Lung (tissue), 12 donors: Measurements from ENCODE around the gene NTRK2. TPM values are rescaled to one million over a fixed set of nuclear protein-coding genes. Genes with fewer than 3 reads are reported as not detected.
A peak's percentile ranks its signal among the peaks of the same experiment; 100 is the strongest.

ENCODE experiments used
- ATAC-seq: fragments of 200-7000 bp; cut with Tn5 transposase; one replicate; pipeline ENCODE4 v1.9.1; 2020; ENCODE audit warnings: moderate number of reproducible peaks; ENCODE audit not compliant: insufficient read depth, low FRiP score
- DNase-seq, 3 donors: peaks; one replicate each; pipeline ENCODE4 v3.0.0-alpha.2; 2013 to 2017
- H3K27ac ChIP-seq, 2 donors: one replicate each; pipeline ENCODE4 v1.5.1; 2013; ENCODE audit warnings: mild to moderate bottlenecking in 2 of 2, moderate library complexity in 2 of 2, control low read depth in 1 of 2, inconsistent platforms in 1 of 2, low read depth in 1 of 2, low read length in 1 of 2
- H3K27me3 ChIP-seq, 3 donors: one replicate each; pipeline ENCODE4 v1.5.1; 2013; ENCODE audit warnings: low read length in 2 of 3; ENCODE audit not compliant: control insufficient read depth in 3 of 3, insufficient read depth in 3 of 3
- H3K36me3 ChIP-seq, 4 donors: one replicate each; pipeline ENCODE4 v1.5.1; 2013; ENCODE audit warnings: low read length in 4 of 4, mild to moderate bottlenecking in 1 of 4, moderate library complexity in 1 of 4; ENCODE audit not compliant: control insufficient read depth in 4 of 4, insufficient read depth in 4 of 4
- H3K4me1 ChIP-seq, 5 donors: one replicate each; pipeline ENCODE4 v1.5.1; 2013; ENCODE audit warnings: low read length in 5 of 5, mild to moderate bottlenecking in 2 of 5, moderate library complexity in 1 of 5; ENCODE audit not compliant: control insufficient read depth in 5 of 5, insufficient read depth in 5 of 5
- H3K4me3 ChIP-seq: one replicate; pipeline ENCODE4 v1.5.1; 2013; ENCODE audit warnings: mild to moderate bottlenecking, control low read depth, moderate library complexity
- H3K9ac ChIP-seq, 2 donors: one replicate each; pipeline ENCODE4 v1.5.1; 2013; ENCODE audit warnings: low read length in 2 of 2, control low read depth in 1 of 2; ENCODE audit not compliant: insufficient read depth in 1 of 2
- H3K9me3 ChIP-seq, 4 donors: one replicate each; pipeline ENCODE4 v1.5.1; 2013; ENCODE audit warnings: low read length in 3 of 4, mild to moderate bottlenecking in 1 of 4, moderate library complexity in 1 of 4; ENCODE audit not compliant: control insufficient read depth in 4 of 4, insufficient read depth in 3 of 4
- WGBS, 2 donors: extraction: QIAGEN DNeasy Blood & Tissue Kit; methylation state at CpG; one replicate each; pipeline ENCODE4 v1.1.7; 2013; 5-methylcytosine and 5-hydroxymethylcytosine counted together
- polyA plus RNA-seq, 2 donors: library from polyadenylated mRNA; stranded (reverse); fragments of 200-250 nt; gene quantifications; one replicate each; pipeline ENCODE4 v1.2.1, GENCODE V29; 2013
- total RNA-seq, 2 donors: library from RNA; depleted of rRNA in 1 of 2; stranded (reverse); fragments of >200 nt in 1 of 2; gene quantifications; one replicate each; pipeline ENCODE4 v1.2.1, GENCODE V29; 2014 to 2021
- TF ChIP-seq, protein P1 (sequence below): IDR thresholded peaks from 2 replicates; pipeline ENCODE4 v1.5.1; 2012; ENCODE audit warnings: mild to moderate bottlenecking; ENCODE audit errors: control extremely low read depth, extremely low read depth
- donor health status: control.
- donor health status: control.
- donor health status: Bipolar disorder and iron deficiency.
- donor health status: healthy.
- donor health status: DM: yes; HTN: yes; CAD: no.

The NTRK2 gene
- total and polyA plus RNA-seq, 4 donors, result 0.33 to 14.4 (median 3.3) TPM

- Histone ChIP-seq H3K9ac (no peak overlapping the region), H3K4me1 (peaks cover 0 to 25% (median 8%) of the 10 kb centered on the region in 5 donors), H3K9me3 (no peaks in the 10 kb centered on the region), H3K27ac (no peak overlapping the region), H3K36me3 (no peaks in the 10 kb centered on the region), H3K27me3 (no peaks in the 10 kb centered on the region), H3K4me3 (no peak overlapping the region)
- DNase-seq (peak in 2 of 3 donors; percentile 29 to 43), ATAC-seq (no peak)
- TF ChIP-seq, protein P1, sequence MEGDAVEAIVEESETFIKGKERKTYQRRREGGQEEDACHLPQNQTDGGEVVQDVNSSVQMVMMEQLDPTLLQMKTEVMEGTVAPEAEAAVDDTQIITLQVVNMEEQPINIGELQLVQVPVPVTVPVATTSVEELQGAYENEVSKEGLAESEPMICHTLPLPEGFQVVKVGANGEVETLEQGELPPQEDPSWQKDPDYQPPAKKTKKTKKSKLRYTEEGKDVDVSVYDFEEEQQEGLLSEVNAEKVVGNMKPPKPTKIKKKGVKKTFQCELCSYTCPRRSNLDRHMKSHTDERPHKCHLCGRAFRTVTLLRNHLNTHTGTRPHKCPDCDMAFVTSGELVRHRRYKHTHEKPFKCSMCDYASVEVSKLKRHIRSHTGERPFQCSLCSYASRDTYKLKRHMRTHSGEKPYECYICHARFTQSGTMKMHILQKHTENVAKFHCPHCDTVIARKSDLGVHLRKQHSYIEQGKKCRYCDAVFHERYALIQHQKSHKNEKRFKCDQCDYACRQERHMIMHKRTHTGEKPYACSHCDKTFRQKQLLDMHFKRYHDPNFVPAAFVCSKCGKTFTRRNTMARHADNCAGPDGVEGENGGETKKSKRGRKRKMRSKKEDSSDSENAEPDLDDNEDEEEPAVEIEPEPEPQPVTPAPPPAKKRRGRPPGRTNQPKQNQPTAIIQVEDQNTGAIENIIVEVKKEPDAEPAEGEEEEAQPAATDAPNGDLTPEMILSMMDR, result no peak
- WGBS, 2 donors, result 22 to 24% methylated on average over 2 of the region's 2 CpGs
Measured at GRCh38 chr9:84874596-84874995, 205.1 kb downstream of the NTRK2 start.

- WGBS, 2 donors, result 83 to 88% methylated on average over 4 of the region's 4 CpGs
Measured at GRCh38 chr9:84875193-84875592, 205.7 kb downstream of the NTRK2 start.

DNA sequence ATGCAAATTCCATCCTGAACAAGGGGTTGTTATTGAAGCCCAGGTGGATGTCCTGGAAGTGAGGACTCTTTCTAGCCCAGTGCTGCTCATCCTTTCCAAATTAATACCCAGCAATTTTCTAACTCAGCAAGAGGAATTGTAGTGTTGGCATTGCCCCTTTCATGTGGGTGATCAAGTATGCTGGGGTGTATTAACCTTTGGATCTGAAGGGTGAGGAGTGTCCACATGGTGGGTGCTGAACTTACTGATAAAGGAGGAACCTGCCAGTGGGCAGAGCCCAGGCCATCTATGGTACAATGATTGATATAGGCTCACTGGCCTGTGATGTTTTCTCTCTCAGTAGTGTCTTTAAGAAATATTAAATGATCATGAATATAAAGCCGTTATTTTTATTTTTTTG, 210.1 kb downstream of the NTRK2 start:
- no peak overlapping the region for H3K4me3 ChIP-seq
- H3K27ac ChIP-seq, result no peak overlapping the region
- ATAC-seq, result no peak
- TF ChIP-seq, protein P1, result no peak
- no peak overlapping the region for H3K9ac ChIP-seq
- peaks cover 0 to 31% (median 11%) of the 10 kb centered on the region in 5 donors for H3K4me1 ChIP-seq
- peaks cover 0 to 5% (median 0%) of the 10 kb centered on the region in 3 donors for H3K27me3 ChIP-seq
- WGBS, 2 donors, result 86 to 87% methylated on average over 1 of the region's 1 CpG
- DNase-seq, result no peak
- H3K9me3 ChIP-seq, result no peaks in the 10 kb centered on the region
- no peaks in the 10 kb centered on the region for H3K36me3 ChIP-seq

More at GRCh38 chr9:84875193-84875592, 205.7 kb downstream of the NTRK2 start:
- H3K27me3 ChIP-seq, result no peaks in the 10 kb centered on the region
- DNase-seq, result peak; percentile 69 to 92 (median 82)
- ATAC-seq, result no peak
- H3K9me3 ChIP-seq, result no peaks in the 10 kb centered on the region
- no peaks in the 10 kb centered on the region for H3K36me3 ChIP-seq
- H3K9ac ChIP-seq, result no peak overlapping the region
- H3K4me3 ChIP-seq, result no peak overlapping the region
- peaks cover 0 to 25% (median 8%) of the 10 kb centered on the region in 5 donors for H3K4me1 ChIP-seq
- TF ChIP-seq, protein P1, result no peak
- H3K27ac ChIP-seq, result no peak overlapping the region

GRCh38 chr9:84880835-84881234, 211.3 kb downstream of the NTRK2 start:
- Histone ChIP-seq H3K4me3 (no peak overlapping the region), H3K9me3 (no peaks in the 10 kb centered on the region), H3K9ac (no peak overlapping the region), H3K27me3 (peaks cover 0 to 7% (median 0%) of the 10 kb centered on the region in 3 donors), H3K4me1 (peaks cover 0 to 20% (median 10%) of the 10 kb centered on the region in 5 donors), H3K27ac (no peak overlapping the region), H3K36me3 (no peaks in the 10 kb centered on the region)
- ATAC-seq (no peak), DNase-seq (peak in 2 of 3 donors; percentile 38 to 64)
- WGBS, 2 donors, result 70 to 86% methylated on average over 2 of the region's 2 CpGs
- TF ChIP-seq, protein P1, result no peak
